NCI-H446 (cell line): ENCODE data around the gene ERC1.
"Not testable (repeated sequence)": the region's sequence is repeated elsewhere in the genome, so short reads cannot be mapped to it uniquely, and the experiment has no call there.

Source experiments
- DNase-seq, 2 experiments: peaks; one replicate each; lab custom pipeline; 2025; lab: John Stamatoyannopoulos, UW

ERC1 gene

DNA sequence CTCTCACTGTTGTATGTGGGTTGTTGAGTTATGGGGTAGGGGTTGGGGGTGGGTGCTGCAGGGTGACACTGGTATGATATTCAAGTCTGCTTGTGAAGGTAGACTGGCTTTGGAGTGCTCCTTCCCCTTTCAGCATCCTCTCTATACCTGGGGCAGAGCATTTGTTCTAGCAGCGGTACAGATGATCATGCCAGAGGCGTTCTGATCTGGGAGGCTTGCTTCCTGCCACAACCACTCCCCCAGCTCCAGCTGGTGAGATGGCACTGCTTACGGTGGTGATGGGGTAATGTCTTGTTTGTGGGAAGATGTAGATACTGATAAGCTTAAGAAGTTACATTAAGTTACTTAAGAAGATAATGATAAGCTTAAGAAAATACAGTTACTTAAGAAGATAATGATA, 131.8 kb downstream of the ERC1 start:
- no peak for DNase-seq

GRCh38 chr12:1126091-1126490, 135.1 kb downstream of the ERC1 start:
- DNase-seq, result no peak

GRCh38 chr12:1127021-1127420, 136.0 kb downstream of the ERC1 start:
- DNase-seq, result no peak

GRCh38 chr12:1130164-1130563, 139.1 kb downstream of the ERC1 start:
- no peak for DNase-seq

DNA sequence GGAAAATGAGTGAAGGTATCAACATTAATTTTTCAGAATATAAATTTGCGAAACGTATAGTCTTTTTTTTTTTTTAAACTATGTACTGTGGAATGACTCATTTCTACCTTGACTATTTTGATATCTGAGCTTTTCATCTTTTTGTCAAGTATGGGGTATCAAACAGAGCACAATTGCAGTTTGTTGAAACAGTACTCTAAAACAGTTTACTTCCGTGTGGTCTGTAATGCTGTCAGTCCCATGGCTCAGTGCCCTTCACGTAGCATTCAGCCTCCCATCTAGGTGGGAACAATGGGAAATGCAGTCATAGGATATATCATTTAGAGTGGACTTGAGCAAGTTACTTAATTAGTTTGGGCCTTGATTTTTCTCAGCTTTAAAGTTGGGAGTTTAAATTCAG, 139.5 kb downstream of the ERC1 start:
- DNase-seq, result no peak

GRCh38 chr12:1131811-1132224, 140.8 kb downstream of the ERC1 start:
- DNase-seq, result peak; percentile 24 to 29

DNA sequence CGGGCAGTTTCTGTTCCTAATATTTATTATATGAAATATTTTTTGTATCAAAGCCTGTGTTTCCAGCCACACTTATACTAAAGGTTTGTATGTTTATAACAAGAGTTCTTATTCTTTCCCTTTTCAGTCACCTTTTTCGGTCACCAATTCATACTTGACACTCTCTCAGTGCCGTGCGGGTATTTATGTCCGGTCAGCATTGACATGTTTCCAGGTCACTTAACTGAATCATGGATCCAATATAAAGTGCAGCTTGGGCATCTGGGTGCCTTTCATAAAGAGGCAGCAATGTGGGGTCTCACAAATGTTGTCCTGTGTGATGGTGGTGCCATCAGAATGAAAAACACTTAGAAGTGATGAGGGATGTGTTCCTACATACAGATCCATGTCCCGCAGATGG, 141.3 kb downstream of the ERC1 start:
- DNase-seq, result no peak

- DNase-seq, result no peak
Observed at GRCh38 chr12:1138691-1139090, 147.7 kb downstream of the ERC1 start.

- DNase-seq, result not testable (repeated sequence)
Observed at GRCh38 chr12:1146758-1147157, 155.7 kb downstream of the ERC1 start.

DNA sequence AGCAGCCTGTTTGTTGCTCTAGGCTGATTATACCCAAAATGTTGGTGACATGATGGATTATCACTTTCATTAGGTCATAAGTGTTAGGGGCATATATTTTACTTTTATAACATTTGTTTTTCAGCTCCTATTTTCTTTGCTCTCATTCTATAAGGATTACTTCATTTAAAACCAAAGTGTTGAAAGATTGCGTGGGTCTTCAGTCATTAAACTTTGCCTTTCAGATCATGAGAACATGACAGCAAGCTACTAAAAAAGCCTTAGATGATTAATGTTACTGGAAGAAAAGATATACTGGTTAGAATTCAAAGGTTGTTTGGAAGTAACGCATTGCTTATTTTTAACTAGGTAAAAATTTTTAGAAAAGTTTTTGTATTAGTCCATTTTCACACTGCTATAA, 156.8 kb downstream of the ERC1 start:
- DNase-seq, result no peak

DNA sequence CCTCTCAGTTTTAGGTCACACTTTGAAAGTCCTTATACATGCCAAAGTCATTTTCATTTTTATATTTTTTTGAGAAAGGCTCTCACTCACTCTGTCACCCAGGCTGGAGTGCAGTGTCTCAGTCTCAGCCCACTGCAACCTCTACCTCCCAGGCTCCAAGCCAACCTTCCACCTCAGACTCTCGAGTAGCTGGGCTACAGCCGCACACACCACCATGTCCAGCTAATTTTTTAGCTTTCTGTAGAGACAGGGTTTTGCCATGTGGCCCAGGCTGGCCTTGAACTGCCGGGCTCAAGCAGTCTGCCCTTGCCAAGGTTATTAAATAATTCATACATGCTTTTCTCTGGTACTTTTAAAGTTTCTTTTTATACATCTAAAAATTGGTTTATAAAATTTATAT, 166.0 kb downstream of the ERC1 start:
- DNase-seq, result no peak

DNA sequence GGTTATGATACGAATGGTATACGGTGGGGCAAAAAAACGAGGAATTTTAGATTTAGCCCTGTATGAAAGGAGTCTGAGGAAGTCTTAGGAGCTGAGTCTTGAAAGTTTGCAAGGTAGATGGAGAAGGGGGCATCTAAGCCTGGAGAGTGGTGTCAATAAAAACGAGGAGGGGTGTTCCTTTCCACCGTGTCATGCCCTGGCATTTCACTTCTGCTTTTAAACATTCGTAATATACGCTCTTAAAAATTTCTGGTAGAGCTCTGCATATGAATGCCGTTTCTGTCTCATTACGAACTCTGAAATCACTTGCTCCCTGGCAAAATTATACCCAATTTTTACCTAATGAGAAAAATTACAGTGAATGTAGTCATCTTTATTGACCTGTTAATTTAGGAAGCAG, 170.2 kb downstream of the ERC1 start:
- DNase-seq, result no peak

GRCh38 chr12:1162081-1162760, 171.2 kb downstream of the ERC1 start:
- DNase-seq, result peak; percentile 26 to 65

DNA sequence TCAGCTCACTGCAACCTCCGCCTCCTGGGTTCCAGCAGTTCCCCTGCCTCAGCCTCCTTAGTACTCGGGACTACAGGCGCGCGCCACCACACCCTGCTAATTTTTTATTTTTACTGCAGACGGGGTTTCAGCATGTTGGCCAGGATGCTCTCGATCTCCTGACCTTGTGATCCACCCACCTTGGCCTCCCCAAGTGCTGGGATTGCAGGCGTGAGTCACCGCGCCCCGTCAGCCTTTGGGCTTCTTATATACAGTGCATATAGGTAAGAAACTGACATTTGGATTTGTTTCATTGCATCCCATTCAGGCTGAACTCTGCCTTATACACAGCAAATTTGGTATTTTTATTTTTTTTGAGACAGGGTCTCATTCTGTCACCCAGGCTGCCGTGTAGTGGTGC, 176.8 kb downstream of the ERC1 start:
- no peak for DNase-seq

DNA sequence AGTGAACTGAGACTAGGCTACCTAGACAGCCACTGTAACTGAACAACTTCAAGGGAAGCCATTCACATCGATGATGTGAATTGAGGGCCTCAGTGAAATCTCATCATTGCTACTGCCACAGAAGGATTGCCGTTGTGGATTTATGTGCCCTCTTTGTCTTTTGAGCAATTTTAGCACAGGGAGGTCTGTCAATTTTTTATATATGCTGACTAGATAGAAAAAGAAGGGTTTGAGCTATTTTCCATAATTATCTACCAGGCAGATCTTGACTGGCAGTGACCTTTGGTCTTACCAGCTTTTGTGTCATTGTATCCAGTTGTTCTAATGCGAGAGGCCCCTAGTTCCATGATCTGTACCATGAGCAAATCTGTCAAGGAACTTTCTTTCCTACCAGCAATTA, 179.4 kb downstream of the ERC1 start:
- DNase-seq, result no peak

GRCh38 chr12:1171657-1172408, 180.8 kb downstream of the ERC1 start:
- peak; percentile 67 to 79 for DNase-seq

DNA sequence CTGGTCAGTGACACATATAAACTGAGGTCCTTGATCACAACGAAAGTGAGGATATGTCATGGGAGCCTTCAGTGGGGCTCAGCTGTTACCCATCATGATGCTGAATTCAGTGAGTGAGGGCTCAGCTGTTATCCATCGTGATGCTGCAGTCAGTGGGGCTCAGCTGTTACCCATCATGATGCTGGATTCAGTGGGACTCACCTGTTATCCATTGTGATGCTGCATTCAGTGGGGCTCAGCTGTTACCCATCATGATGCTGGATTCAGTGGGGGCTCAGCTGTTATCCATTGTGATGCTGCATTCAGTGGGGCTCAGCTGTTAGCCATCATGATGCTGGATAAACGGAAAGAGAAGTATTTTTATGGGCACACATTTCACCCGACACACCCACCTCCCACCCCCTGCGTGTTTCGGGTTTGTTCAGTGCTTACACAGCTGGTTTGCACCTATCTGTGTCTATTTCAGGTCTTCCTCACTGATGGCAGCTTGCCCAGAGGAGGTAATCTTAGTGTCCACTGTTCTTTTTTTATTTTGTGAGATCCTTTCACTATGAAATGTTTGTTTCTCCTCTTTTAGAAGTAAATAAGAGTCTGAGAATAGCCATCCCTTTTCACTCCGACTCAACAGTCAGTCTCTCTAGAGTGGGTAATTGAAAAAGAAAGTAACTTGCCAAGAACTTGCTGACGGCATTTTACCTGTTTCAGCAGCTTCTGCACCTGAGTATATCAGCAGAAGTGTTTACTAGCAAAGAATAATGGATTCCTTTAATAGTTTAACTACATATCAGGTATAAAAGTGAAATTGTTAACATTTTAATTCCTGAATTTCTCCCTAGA, 183.0 kb downstream of the ERC1 start:
- no peak for DNase-seq

DNA sequence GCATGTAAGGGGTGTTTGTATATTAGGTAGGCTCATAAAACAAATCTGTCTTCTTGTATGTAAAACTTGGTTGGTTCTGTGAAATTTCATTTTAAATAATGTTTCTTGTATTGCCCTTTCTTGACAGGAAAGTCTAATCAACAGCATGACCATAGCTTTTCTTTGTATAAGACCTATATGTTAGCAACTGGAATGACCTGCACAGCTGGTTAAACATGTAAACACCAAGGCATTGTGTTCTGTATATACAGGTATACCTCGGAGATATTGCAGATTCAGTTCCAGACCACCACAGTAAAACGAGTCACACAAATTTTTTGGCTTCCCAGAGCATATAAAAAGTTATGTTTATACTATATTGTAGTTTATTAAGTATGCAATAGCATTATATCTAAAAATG, 183.6 kb downstream of the ERC1 start:
- no peak for DNase-seq

GRCh38 chr12:1176191-1176590, 185.2 kb downstream of the ERC1 start:
- no peak for DNase-seq

- DNase-seq, result no peak
Observed at GRCh38 chr12:1179128-1179527, 188.1 kb downstream of the ERC1 start.

DNA sequence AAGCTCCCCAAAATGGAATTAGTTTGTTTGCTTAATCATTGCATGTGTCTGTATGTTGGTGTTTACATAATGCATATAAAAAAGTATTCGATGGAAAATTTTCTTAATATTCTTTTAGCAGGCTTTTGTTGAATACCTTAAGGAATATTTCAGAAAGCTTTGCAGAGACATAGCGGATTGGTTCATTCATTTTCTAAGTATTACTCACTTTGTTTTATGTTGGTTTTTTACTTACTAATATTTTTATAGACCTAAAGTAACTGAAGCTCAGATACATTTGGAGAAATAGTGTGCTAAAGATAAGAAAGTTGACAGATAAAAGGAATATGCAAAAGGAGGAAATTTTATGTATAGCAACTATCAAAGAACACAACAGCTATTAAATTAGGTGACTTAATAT, 191.0 kb downstream of the ERC1 start:
- no peak for DNase-seq

DNA sequence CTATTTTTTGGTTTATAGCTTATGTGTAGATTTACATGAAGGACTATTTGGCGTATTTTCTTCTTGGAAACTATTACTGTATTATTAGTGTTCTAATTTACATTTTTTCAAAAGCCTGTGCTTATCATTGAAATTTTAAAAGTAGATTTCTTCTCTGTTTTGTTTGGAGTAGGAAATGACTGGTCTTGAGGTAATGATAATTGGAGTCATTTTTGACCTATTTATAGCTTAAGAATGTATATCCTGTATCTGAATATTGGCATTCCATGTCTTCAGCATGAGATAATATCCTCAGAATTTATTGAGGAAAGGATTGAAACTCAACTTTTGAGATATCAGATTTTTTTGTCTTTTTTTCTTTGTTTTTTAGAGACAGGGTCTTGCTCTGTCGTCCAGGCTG, 193.4 kb downstream of the ERC1 start:
- no peak for DNase-seq
